HCT116 (cell line): ENCODE data around the gene OPCML. TPM values are rescaled to one million over a fixed set of nuclear protein-coding genes. Genes with fewer than 3 reads are reported as not detected.

Experiments
- ATAC-seq: fragments of 200-7000 bp; cut with Tn5 transposase; 2 replicates; pipeline ENCODE4 v1.9.1; 2020; ENCODE audit warnings: mild to moderate bottlenecking, moderate library complexity
- BruUV-seq: library from RNA; stranded (reverse); fragments of 400-500 nt; replicated peaks from 2 replicates; lab custom pipeline; 2021; lab: Mats Ljungman, UMichigan
- CTCF ChIA-PET: fragments of 300-600 bp; sonication (Branson Sonifier 250); formaldehyde crosslinking; loops from one replicate; lab custom pipeline; 2021; ENCODE audit warnings: antibody characterized with exemption; lab: Charles Lee
- POLR2A ChIA-PET: fragments of 300-600, 350-600 bp; sonication (Branson Sonifier 250); formaldehyde crosslinking; loops from one replicate; lab custom pipeline; 2021; ENCODE audit warnings: antibody characterized with exemption; lab: Charles Lee
- RAD21 ChIA-PET, 2 experiments: fragments of 300-600 bp; sonication (Branson Sonifier 250); formaldehyde crosslinking; loops; one replicate each; lab custom pipeline; 2023; ENCODE audit warnings: low total read pairs in 2 of 2; ENCODE audit not compliant: uncharacterized antibody in 2 of 2, unreplicated experiment in 2 of 2, low non-redundant PET in 1 of 2; lab: Charles Lee
- DNase-seq: peaks from one replicate; pipeline ENCODE4 v3.0.0-alpha.2; 2010; ENCODE audit warnings: low read depth, low spot score
- H2AFZ ChIP-seq: fragments of 200-600 bp; shearing (Covaris generic), sonication (generic); 2 replicates; pipeline ENCODE4 v1.6.1; 2017; ENCODE audit warnings: low read depth, mixed run types, mixed read lengths, antibody characterized with exemption, low read length; ENCODE audit not compliant: poor library complexity, severe bottlenecking
- H3K27ac ChIP-seq: 2 replicates; pipeline ENCODE4 v1.5.1; 2012; ENCODE audit warnings: low read depth, low read length
- H3K27me3 ChIP-seq: fragments of 200-600 bp; sonication (generic); 2 replicates; pipeline ENCODE4 v1.6.1; 2016; ENCODE audit warnings: mixed run types, low read length, mixed read lengths; ENCODE audit not compliant: insufficient read depth
- H3K36me3 ChIP-seq, 2 experiments: fragments of 200-500 bp in 1 of 2; fragments of 200-600 bp in 1 of 2; sonication (Bioruptor generic) in 1 of 2; sonication (generic) in 1 of 2; 2 replicates each; pipeline versions ENCODE4 v1.5.1 to v1.6.1; 2014 to 2016; ENCODE audit warnings: low read length in 2 of 2, inconsistent platforms in 1 of 2, mixed read lengths in 1 of 2, mixed run types in 1 of 2; ENCODE audit not compliant: insufficient read depth in 2 of 2, control insufficient read depth in 1 of 2
- H3K4me1 ChIP-seq, 2 experiments: fragments of 200-600 bp in 1 of 2; sonication (generic) in 1 of 2; 2 replicates each; pipeline versions ENCODE4 v1.5.1 to v1.6.1; 2012 to 2017; ENCODE audit warnings: low read length in 2 of 2, inconsistent platforms in 1 of 2, mild to moderate bottlenecking in 1 of 2, mixed read lengths in 1 of 2, mixed run types in 1 of 2, moderate library complexity in 1 of 2; ENCODE audit not compliant: insufficient read depth in 2 of 2, control insufficient read depth in 1 of 2
- H3K4me2 ChIP-seq: fragments of 200-600 bp; sonication (generic); 2 replicates; pipeline ENCODE4 v1.6.1; 2017; ENCODE audit warnings: mixed run types, low read length, mixed read lengths
- H3K4me3 ChIP-seq, 2 experiments: fragments of 200-600 bp in 1 of 2; sonication (generic) in 1 of 2; replicated peaks in 1 of 2; 2 replicates each; pipeline ENCODE4 v1.5.1; 2011 to 2016; ENCODE audit warnings: low read length in 2 of 2, control low read depth in 1 of 2, low read depth in 1 of 2, mild to moderate bottlenecking in 1 of 2, mixed read lengths in 1 of 2, mixed run types in 1 of 2
- H3K79me2 ChIP-seq: fragments of 200-600 bp; sonication (generic); 2 replicates; pipeline ENCODE4 v1.6.1; 2017; ENCODE audit warnings: mild to moderate bottlenecking, mixed run types, low read length, moderate library complexity, mixed read lengths; ENCODE audit not compliant: insufficient read depth
- H3K9ac ChIP-seq: fragments of 200-600 bp; sonication (generic); 2 replicates; pipeline ENCODE4 v1.6.1; 2016; ENCODE audit warnings: low read length, mixed read lengths
- H3K9me2 ChIP-seq: fragments of 200-600 bp; sonication (generic), shearing (Covaris generic); 2 replicates; pipeline ENCODE4 v1.6.1; 2017; ENCODE audit warnings: mixed run types, mild to moderate bottlenecking, moderate library complexity; ENCODE audit not compliant: insufficient read depth
- H3K9me3 ChIP-seq, 2 experiments: fragments of 200-500 bp in 1 of 2; fragments of 200-600 bp in 1 of 2; sonication (Bioruptor generic) in 1 of 2; sonication (generic) in 1 of 2; 2 replicates each; pipeline ENCODE4 v1.6.1; 2014 to 2017; ENCODE audit warnings: low read length in 2 of 2, mixed read lengths in 2 of 2, inconsistent platforms in 1 of 2, low read depth in 1 of 2, mild to moderate bottlenecking in 1 of 2, mixed run types in 1 of 2, moderate library complexity in 1 of 2; ENCODE audit not compliant: control insufficient read depth in 1 of 2, insufficient read depth in 1 of 2
- H4K20me1 ChIP-seq: fragments of 200-600 bp; sonication (generic), shearing (Covaris generic); 2 replicates; pipeline ENCODE4 v1.6.1; 2017; ENCODE audit warnings: mixed run types, mild to moderate bottlenecking, moderate library complexity; ENCODE audit not compliant: insufficient read depth
- ATF3 ChIP-seq: IDR thresholded peaks from 2 replicates; pipeline ENCODE4 v1.6.1; 2012
- CEBPB ChIP-seq: IDR thresholded peaks from 2 replicates; pipeline ENCODE4 v1.6.1; 2012; ENCODE audit warnings: low read depth
- CTCF ChIP-seq, 3 experiments: fragments of 200-600 bp in 1 of 3; sonication (generic) in 1 of 3; IDR thresholded peaks in 2 of 3; conservative IDR thresholded peaks in 1 of 3; 2 replicates each; pipeline ENCODE4 v1.5.1; 2012 to 2017; ENCODE audit warnings: low read depth in 2 of 3, low read length in 2 of 3, antibody characterized with exemption in 1 of 3, borderline replicate concordance in 1 of 3, control low read depth in 1 of 3, mild to moderate bottlenecking in 1 of 3, mixed read lengths in 1 of 3, mixed run types in 1 of 3, moderate library complexity in 1 of 3; ENCODE audit not compliant: insufficient read depth in 1 of 3
- EGR1 ChIP-seq: IDR thresholded peaks from 2 replicates; pipeline ENCODE4 v1.6.1; 2012; ENCODE audit warnings: low read depth
- ELF1 ChIP-seq: IDR thresholded peaks from 2 replicates; pipeline ENCODE4 v1.6.1; 2012; ENCODE audit warnings: low read depth, borderline replicate concordance
- EZH2phosphoT487 ChIP-seq: fragments of 200-600 bp; IDR thresholded peaks from 2 replicates; pipeline ENCODE4 v1.6.1; 2018; ENCODE audit warnings: antibody characterized with exemption, borderline replicate concordance
- JUND ChIP-seq: IDR thresholded peaks from 2 replicates; pipeline ENCODE4 v1.6.1; 2012
- MAX ChIP-seq: IDR thresholded peaks from 2 replicates; pipeline ENCODE4 v1.6.1; 2012
- REST ChIP-seq: IDR thresholded peaks from 2 replicates; pipeline ENCODE4 v1.6.1; 2012; ENCODE audit warnings: low read depth
- SP1 ChIP-seq: IDR thresholded peaks from 2 replicates; pipeline ENCODE4 v1.6.1; 2012; ENCODE audit warnings: low read depth
- TCF7L2 ChIP-seq: IDR thresholded peaks from 2 replicates; pipeline ENCODE4 v1.7.0; 2011; ENCODE audit warnings: borderline replicate concordance, inconsistent platforms; ENCODE audit not compliant: insufficient read depth, insufficient read length; ENCODE audit errors: extremely low read depth
- YY1 ChIP-seq: IDR thresholded peaks from 2 replicates; pipeline ENCODE4 v1.6.1; 2011; ENCODE audit warnings: low read length, low read depth, moderate library complexity, mild to moderate bottlenecking; ENCODE audit not compliant: insufficient replicate concordance; ENCODE audit errors: extremely low read depth
- ZFX ChIP-seq: fragments of 450-650 bp; IDR thresholded peaks from 2 replicates; pipeline ENCODE4 v1.6.1; 2017
- ZNF274 ChIP-seq: fragments of 200-500 bp; sonication (Bioruptor generic); IDR thresholded peaks from 2 replicates; pipeline ENCODE4 v1.6.1; 2014; ENCODE audit warnings: mild to moderate bottlenecking, low read depth, low read length, inconsistent platforms
- intact Hi-C: fragments of 100-400 bp; cut with micrococcal nuclease; formaldehyde crosslinking; loops from 2 replicates; pipeline ENCODE4 v1.10.0; 2022
- total RNA-seq: library from RNA; stranded (reverse); gene quantifications from one replicate; pipeline ENCODE4 v1.2.1, GENCODE V29; 2021; ENCODE audit not compliant: unreplicated experiment

The OPCML gene
- total RNA-seq, 1 experiment from 2014 or later: not detected

- POLR2A ChIA-PET: no interaction called here
- RAD21 ChIA-PET: no interaction called here
- CTCF ChIA-PET: no interaction called here
Measured at GRCh38 chr11:132848336-132848735, 684.0 kb downstream of the OPCML start.

More at GRCh38 chr11:132848336-132848735, 684.0 kb downstream of the OPCML start:
- no peak for TF ChIP-seq ZNF274
- TF ChIP-seq CEBPB: no peak
- no peak for TF ChIP-seq JUND
- no peak for TF ChIP-seq TCF7L2
- no peak for TF ChIP-seq ATF3
- TF ChIP-seq EZH2phosphoT487: no peak
- TF ChIP-seq MAX: no peak
- TF ChIP-seq REST: no peak
- no peak for TF ChIP-seq SP1
- no peak for TF ChIP-seq EGR1
- TF ChIP-seq ELF1: no peak
- TF ChIP-seq CTCF (IDR thresholded peaks at IDR 0.05 in 2 of 3, conservative IDR thresholded peaks at IDR 0.05 in 1 of 3; ENCODE audit: borderline replicate concordance in 1 of 3, insufficient read depth in 1 of 3, low read depth in 2 of 3, low read length in 2 of 3): no peak
- TF ChIP-seq YY1: no peak
- no peak for TF ChIP-seq ZFX
- intact Hi-C loops: no loop called here
- H3K27ac ChIP-seq: no peak overlapping the region
- no peaks in the 10 kb centered on the region for H3K27me3 ChIP-seq
- H3K4me3 ChIP-seq: no peak overlapping the region
- H4K20me1 ChIP-seq: no peaks in the 10 kb centered on the region
- no peak for ATAC-seq
- DNase-seq: no peak
- H3K36me3 ChIP-seq: no peaks in the 10 kb centered on the region
- H3K9ac ChIP-seq: no peak overlapping the region
- no peak overlapping the region for H3K4me2 ChIP-seq
- H3K9me2 ChIP-seq: no peaks in the 10 kb centered on the region
- no peaks in the 10 kb centered on the region for H3K79me2 ChIP-seq
- H3K4me1 ChIP-seq: no peaks in the 10 kb centered on the region
- BruUV-seq: no TSS peak
- no peak overlapping the region for H2AFZ ChIP-seq
- peaks cover 17 to 27% of the 10 kb centered on the region in 2 experiments; a peak in 2 of 4 replicates for H3K9me3 ChIP-seq
